ENCODE results near the gene GNAQ.

GRCh38 chr9:78062710-78063109 lies 31.1 kb upstream of the GNAQ start:
- TF ChIP-seq CTCF (IDR thresholded peaks at IDR 0.05; ENCODE audit: low read depth, low read length): no peak
- TF ChIP-seq POLR2A (IDR thresholded peaks at IDR 0.05; ENCODE audit: extremely low read depth, insufficient read length): no peak
- no peak for TF ChIP-seq MYC (IDR thresholded peaks at IDR 0.05; ENCODE audit: low read depth, low read length)
- no peak for TF ChIP-seq MAX (IDR thresholded peaks at IDR 0.05; ENCODE audit: low read depth, low read length)
